A673 (cell line): ENCODE data around the gene APAF1. TPM values are rescaled to one million over a fixed set of nuclear protein-coding genes. Genes with fewer than 3 reads are reported as not detected.
A peak's percentile ranks its signal among the peaks of the same experiment; 100 is the strongest.

Source experiments
- BruUV-seq: library from RNA; stranded (reverse); fragments of 400-500 nt; replicated peaks from 2 replicates; lab custom pipeline; 2021; lab: Mats Ljungman, UMichigan
- CTCF ChIA-PET: fragments of 300-600 bp; sonication (Branson Sonifier 250); formaldehyde crosslinking; loops from one replicate; lab custom pipeline; 2022; ENCODE audit warnings: antibody characterized with exemption; lab: Charles Lee
- POLR2A ChIA-PET: fragments of 300-600 bp; sonication (Branson Sonifier 250); formaldehyde crosslinking; loops from one replicate; lab custom pipeline; 2022; ENCODE audit warnings: antibody characterized with exemption; ENCODE audit not compliant: low non-redundant PET; lab: Charles Lee
- DNase-seq: peaks from one replicate; pipeline ENCODE4 v3.0.0-alpha.2; 2015; ENCODE audit warnings: low spot score
- H3K27ac ChIP-seq: fragments of 200-600 bp; sonication (generic); 2 replicates; pipeline ENCODE4 v1.5.1; 2016; ENCODE audit warnings: mixed run types, low read depth, mild to moderate bottlenecking, mixed read lengths, antibody characterized with exemption, low read length; ENCODE audit not compliant: poor library complexity, severe bottlenecking
- H3K27me3 ChIP-seq: fragments of 200-600 bp; sonication (generic); replicated peaks from 2 replicates; pipeline ENCODE4 v1.6.1; 2017; ENCODE audit warnings: mixed run types, low read depth, mild to moderate bottlenecking, mixed read lengths, antibody characterized with exemption, low read length; ENCODE audit not compliant: insufficient read depth, poor library complexity
- H3K36me3 ChIP-seq: fragments of 200-600 bp; sonication (generic); 2 replicates; pipeline ENCODE4 v1.6.1; 2016; ENCODE audit warnings: mixed run types, mild to moderate bottlenecking, mixed read lengths, antibody characterized with exemption, low read length; ENCODE audit not compliant: insufficient read depth, poor library complexity, severe bottlenecking
- H3K4me1 ChIP-seq: fragments of 200-600 bp; sonication (generic); 2 replicates; pipeline ENCODE4 v1.6.1; 2017; ENCODE audit warnings: mixed run types, mild to moderate bottlenecking, mixed read lengths, antibody characterized with exemption, low read length; ENCODE audit not compliant: insufficient read depth, poor library complexity, severe bottlenecking
- H3K4me3 ChIP-seq: fragments of 200-600 bp; sonication (generic); 2 replicates; pipeline ENCODE4 v1.5.1; 2016; ENCODE audit warnings: low read depth, mixed run types, mild to moderate bottlenecking, mixed read lengths, low read length; ENCODE audit not compliant: poor library complexity, severe bottlenecking
- H3K9me3 ChIP-seq: fragments of 200-600 bp; sonication (generic); 2 replicates; pipeline ENCODE4 v1.6.1; 2016; ENCODE audit warnings: mixed run types, low read depth, mild to moderate bottlenecking, mixed read lengths, antibody characterized with exemption, low read length; ENCODE audit not compliant: poor library complexity, severe bottlenecking
- EZH2 ChIP-seq: fragments of 200-600 bp; sonication (generic); IDR thresholded peaks from 2 replicates; pipeline ENCODE4 v1.6.1; 2017; ENCODE audit warnings: borderline replicate concordance, low read depth, mild to moderate bottlenecking, mixed read lengths, antibody characterized with exemption, low read length; ENCODE audit not compliant: poor library complexity, severe bottlenecking
- intact Hi-C: fragments of 100-400 bp; cut with micrococcal nuclease; formaldehyde crosslinking; loops from one replicate; pipeline ENCODE4 v1.10.0; 2022; ENCODE audit not compliant: unreplicated experiment
- total RNA-seq: library from RNA; stranded (reverse); gene quantifications from 2 replicates; pipeline ENCODE4 v1.2.3, GENCODE V29; 2021
- TF ChIP-seq, protein P1 (sequence below): fragments of 300-800, 200-600 bp; sonication (generic); conservative IDR thresholded peaks from 2 replicates; pipeline ENCODE4 v1.5.1; 2017; ENCODE audit warnings: low read depth, mild to moderate bottlenecking, antibody characterized with exemption, low read length, moderate library complexity, mixed read lengths

The APAF1 gene
- total RNA-seq, 1 experiment from 2014 or later = 24.2 TPM

DNA sequence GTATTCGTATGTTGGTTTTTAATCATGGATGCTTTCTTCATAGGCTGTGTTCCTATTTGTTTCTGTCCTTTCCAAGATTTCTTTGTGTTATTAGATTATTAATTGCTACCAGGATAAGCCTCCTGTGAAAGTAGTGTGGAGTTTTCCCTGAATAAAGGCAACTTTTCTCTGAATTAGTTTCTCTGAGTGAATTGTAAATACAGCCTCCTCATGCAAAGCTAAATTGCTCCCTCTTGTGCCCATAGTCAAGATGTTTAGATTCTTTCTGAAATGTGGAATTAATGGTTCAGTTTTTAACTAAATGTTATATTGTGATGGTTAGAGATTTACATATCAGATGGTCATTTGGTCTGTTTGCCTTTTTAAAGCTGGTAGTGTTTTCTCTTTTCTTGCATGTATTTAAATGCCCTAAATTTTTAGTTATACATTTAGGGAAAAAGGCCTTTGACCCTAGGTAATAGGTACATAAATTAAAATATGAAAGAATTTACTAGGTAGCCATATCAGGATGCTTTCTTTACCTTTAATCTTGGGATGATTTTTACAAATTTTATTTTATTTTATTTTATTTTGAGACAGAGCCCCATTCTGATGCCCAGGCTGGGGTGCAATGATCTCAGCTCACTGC lies 8.9 kb downstream of the APAF1 start:
- Histone ChIP-seq H3K36me3 (peaks cover 33% of the 10 kb centered on the region), H3K9me3 (no peaks in the 10 kb centered on the region), H3K4me3 (no peak overlapping the region), H3K4me1 (no peaks in the 10 kb centered on the region), H3K27ac (no peak overlapping the region), H3K27me3 (no peaks in the 10 kb centered on the region)
- DNase-seq = peak; percentile 81
- ChIA-PET POLR2A (interaction anchor here (0.6 kb wide), 1 partner anchor 9 kb away, joined by 3 read pairs; no protein-coding TSS in a partner anchor), CTCF (interaction anchor here (1.4 kb wide), 1 partner anchor 87 kb away, joined by 6 read pairs; no protein-coding TSS in a partner anchor)
- intact Hi-C loops = loop anchor here (2.0 kb wide), 2 partner anchors 87 to 237 kb away; no protein-coding TSS in a partner anchor
- BruUV-seq = no TSS peak
- TF ChIP-seq, protein P1, sequence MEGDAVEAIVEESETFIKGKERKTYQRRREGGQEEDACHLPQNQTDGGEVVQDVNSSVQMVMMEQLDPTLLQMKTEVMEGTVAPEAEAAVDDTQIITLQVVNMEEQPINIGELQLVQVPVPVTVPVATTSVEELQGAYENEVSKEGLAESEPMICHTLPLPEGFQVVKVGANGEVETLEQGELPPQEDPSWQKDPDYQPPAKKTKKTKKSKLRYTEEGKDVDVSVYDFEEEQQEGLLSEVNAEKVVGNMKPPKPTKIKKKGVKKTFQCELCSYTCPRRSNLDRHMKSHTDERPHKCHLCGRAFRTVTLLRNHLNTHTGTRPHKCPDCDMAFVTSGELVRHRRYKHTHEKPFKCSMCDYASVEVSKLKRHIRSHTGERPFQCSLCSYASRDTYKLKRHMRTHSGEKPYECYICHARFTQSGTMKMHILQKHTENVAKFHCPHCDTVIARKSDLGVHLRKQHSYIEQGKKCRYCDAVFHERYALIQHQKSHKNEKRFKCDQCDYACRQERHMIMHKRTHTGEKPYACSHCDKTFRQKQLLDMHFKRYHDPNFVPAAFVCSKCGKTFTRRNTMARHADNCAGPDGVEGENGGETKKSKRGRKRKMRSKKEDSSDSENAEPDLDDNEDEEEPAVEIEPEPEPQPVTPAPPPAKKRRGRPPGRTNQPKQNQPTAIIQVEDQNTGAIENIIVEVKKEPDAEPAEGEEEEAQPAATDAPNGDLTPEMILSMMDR = peak; percentile 67
- TF ChIP-seq EZH2 = no peak

DNA sequence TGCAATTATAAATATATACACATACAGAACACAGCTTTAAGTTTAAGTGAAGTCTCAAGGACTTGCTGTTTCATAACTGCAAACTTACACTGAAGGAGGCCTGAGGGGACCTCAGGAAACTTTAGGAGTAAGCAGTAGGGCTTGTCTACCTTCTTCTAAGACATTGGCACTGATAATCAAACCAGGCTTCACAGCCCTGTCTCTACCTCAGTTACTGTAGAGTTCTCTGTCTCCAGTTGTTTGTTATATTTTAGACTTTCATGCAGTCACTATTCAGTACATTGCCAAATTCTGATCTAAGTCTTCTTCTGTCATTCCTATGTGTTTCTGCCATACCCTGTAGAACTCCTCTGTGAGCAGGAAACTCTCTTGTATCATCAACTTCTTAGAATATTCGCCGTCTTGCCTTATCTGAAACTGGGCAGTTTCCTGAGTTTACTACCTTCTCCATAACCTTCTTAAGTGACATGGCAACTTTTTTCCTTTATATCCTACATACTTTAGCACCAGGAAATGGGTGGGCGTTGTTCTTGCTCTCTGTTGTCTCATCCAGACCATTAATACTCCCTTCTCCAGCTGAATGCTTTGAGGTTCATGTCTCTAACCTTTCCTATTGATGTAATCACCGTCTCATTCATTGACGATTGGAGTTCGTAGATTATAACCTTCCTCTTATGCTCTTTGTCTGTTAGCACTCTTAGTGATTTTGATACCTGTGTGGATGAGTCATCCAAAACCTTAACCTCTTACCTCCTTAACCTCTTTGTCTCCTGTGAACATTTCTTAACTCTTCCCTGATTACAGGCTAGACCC lies 11.4 kb downstream of the APAF1 start:
- no peaks in the 10 kb centered on the region for H3K9me3 ChIP-seq
- H3K4me3 ChIP-seq = no peak overlapping the region
- no peaks in the 10 kb centered on the region for H3K27me3 ChIP-seq
- DNase-seq = no peak
- TF ChIP-seq, protein P1 = no peak
- no peak for TF ChIP-seq EZH2
- no TSS peak for BruUV-seq
- ChIA-PET CTCF (no interaction called here), POLR2A (no interaction called here)
- H3K36me3 ChIP-seq = peaks cover 17% of the 10 kb centered on the region
- no peak overlapping the region for H3K27ac ChIP-seq
- intact Hi-C loops = no loop called here
- no peaks in the 10 kb centered on the region for H3K4me1 ChIP-seq

DNA sequence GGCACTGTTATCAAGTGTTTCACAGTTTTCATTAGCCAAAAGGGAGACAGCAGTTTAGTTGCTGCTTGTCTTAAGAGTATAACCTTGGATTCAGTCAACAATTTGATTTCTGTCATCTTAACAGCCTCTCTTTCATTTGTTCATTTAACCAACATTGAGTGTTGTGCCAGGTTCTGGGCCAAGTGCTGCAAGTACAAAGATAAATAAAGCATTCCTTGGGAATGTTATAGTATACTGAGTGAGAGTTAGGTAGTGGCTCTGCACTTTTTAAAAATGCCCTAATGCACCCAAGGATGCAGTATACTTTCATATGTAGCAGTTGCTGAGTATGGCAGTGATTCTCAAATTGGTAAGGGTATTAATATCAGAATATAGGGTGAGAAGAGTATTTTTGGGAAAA lies 15.4 kb downstream of the APAF1 start:
- no peak for DNase-seq
- ChIA-PET POLR2A (no interaction called here), CTCF (no interaction called here)
- Histone ChIP-seq H3K27me3 (no peaks in the 10 kb centered on the region), H3K36me3 (peaks cover 33% of the 10 kb centered on the region), H3K27ac (no peak overlapping the region), H3K4me1 (no peaks in the 10 kb centered on the region), H3K9me3 (no peaks in the 10 kb centered on the region), H3K4me3 (no peak overlapping the region)
- intact Hi-C loops = no loop called here
- no TSS peak for BruUV-seq
- TF ChIP-seq, protein P1 = no peak
- no peak for TF ChIP-seq EZH2
